Heart left ventricle (tissue), 16 donors: ENCODE measurements around the gene CLN6. TPM values are rescaled to one million over a fixed set of nuclear protein-coding genes. Genes with fewer than 3 reads are reported as not detected.

Experiments
- ATAC-seq, 4 donors: fragments of 200-7000 bp; cut with Tn5 transposase; one replicate each; pipeline ENCODE4 v1.9.1; 2020 to 2022; ENCODE audit warnings: moderate library complexity in 4 of 4, mild to moderate bottlenecking in 3 of 4, moderate number of reproducible peaks in 1 of 4
- DNase-seq, 5 donors: peaks; one replicate each; pipeline ENCODE4 v3.0.0-alpha.2; 2020
- H3K27ac ChIP-seq, 12 donors: fragments of 200-600 bp; sonication (generic) in 4 of 12; one replicate each; pipeline versions ENCODE4 v1.5.0 to v1.8.0; 2016 to 2022; ENCODE audit warnings: mild to moderate bottlenecking in 2 of 12
- H3K27me3 ChIP-seq, 9 donors: fragments of 200-600 bp; sonication (generic) in 2 of 9; one replicate each; pipeline versions ENCODE4 v1.5.1 to v1.8.0; 2016 to 2022; ENCODE audit warnings: mild to moderate bottlenecking in 3 of 9
- H3K36me3 ChIP-seq, 9 donors: fragments of 200-600 bp; sonication (generic) in 2 of 9; one replicate each; pipeline versions ENCODE4 v1.5.0 to v1.8.0; 2018 to 2022; ENCODE audit warnings: mild to moderate bottlenecking in 2 of 9
- H3K4me1 ChIP-seq, 12 donors: fragments of 200-600 bp; sonication (generic) in 4 of 12; one replicate each; pipeline versions ENCODE4 v1.5.0 to v1.8.0; 2016 to 2022; ENCODE audit warnings: mild to moderate bottlenecking in 3 of 12
- H3K4me3 ChIP-seq, 12 donors: fragments of 200-600 bp; sonication (generic) in 4 of 12; one replicate each; pipeline versions ENCODE4 v1.5.0 to v1.8.0; 2017 to 2022; ENCODE audit warnings: mild to moderate bottlenecking in 9 of 12, moderate library complexity in 4 of 12
- H3K9me3 ChIP-seq, 12 donors: fragments of 200-600 bp; sonication (generic) in 4 of 12; one replicate each; pipeline versions ENCODE4 v1.5.0 to v1.8.0; 2016 to 2022; ENCODE audit warnings: mild to moderate bottlenecking in 1 of 12
- POLR2A ChIP-seq, 2 donors: fragments of 450-650 bp; IDR thresholded peaks; one replicate each; pipeline ENCODE4 v1.6.1; 2017; ENCODE audit warnings: antibody characterized with exemption in 2 of 2, mild to moderate bottlenecking in 2 of 2, moderate library complexity in 2 of 2
- WGBS, 4 donors: extraction: QIAGEN DNeasy Blood & Tissue Kit in 2 of 4; methylation state at CpG; one replicate each; pipeline versions ENCODE4 v1.1.5 to v1.1.7; 2013 to 2018; 5-methylcytosine and 5-hydroxymethylcytosine counted together
- intact Hi-C, 10 donors: fragments of 100-400 bp; cut with DNase I; formaldehyde crosslinking; loops; one replicate each; pipeline versions ENCODE4 v1.11.1 to v1.14.2; 2022
- polyA plus RNA-seq, 2 donors: library from polyadenylated mRNA; stranded (reverse); fragments of 200-250 nt; gene quantifications; one replicate each; pipeline ENCODE4 v1.2.3, GENCODE V29; 2013
- total RNA-seq, 9 donors: library from RNA; depleted of rRNA in 2 of 9; stranded (reverse); fragments of >200 nt in 2 of 9; fragmentation: NEBNext Ultra II Directional in 3 of 9; extraction: Animal tissue kit (Norgen Biotek cat#: 25700) in 3 of 9; gene quantifications; one replicate each; pipeline versions ENCODE4 v1.1.0 to v1.2.4, GENCODE V29; 2016 to 2023
- TF ChIP-seq, protein P1 (sequence below), 12 donors: fragments of 200-600 bp; sonication (generic) in 4 of 12; IDR thresholded peaks; one replicate each; pipeline versions ENCODE4 v1.5.0 to v1.8.0; 2018 to 2022; ENCODE audit warnings: antibody characterized with exemption in 12 of 12, mild to moderate bottlenecking in 5 of 12
- donor health status: ischemic (EF 13 %, LVEDD 7.1; RV severe dilation, severe dysfunction).
- donor health status: healthy with polysubstance abuse.
- donor health status: DM: no; HTN: yes; CAD: no.
- donor health status: DM: no; HTN: no; CAD: no.
- donor health status: ischemic (EF 25% LVEDD 6.9; RV normal size, moderate dysfunction).
- donor health status: ischemic (EF 25% LVEDD 5.7; RV mildly dilated, moderate dysfunction).
- donor health status: healthy.
- donor health status: DM: yes; HTN: yes; CAD: no.
- donor health status: ischemic (EF 35%, LVEDD 5.7; RV mildly dilated, moderate dysfunction).
- donor health status: nonischemic (EF 11% LVEDD 7.7; RV severe dilation, severe dysfunction).
- donor health status: DM: yes; HTN: yes; CAD: no.
- donor health status: PGD.
- donor health status: ischemic (EF 29% LVEDD 5.4; RV normal size, mild dysfunction).
- donor health status: nonischemic (EF 23%, LVEDD 6.1; RV moderate dilation, normal function).

CLN6 gene
- total and polyA plus RNA-seq, 11 donors, result 5.6 to 24.1 (median 8.9) TPM

GRCh38 chr15:68261980-68262379 is 32.5 kb upstream of the CLN6 start:
- ATAC-seq, result no peak

DNA sequence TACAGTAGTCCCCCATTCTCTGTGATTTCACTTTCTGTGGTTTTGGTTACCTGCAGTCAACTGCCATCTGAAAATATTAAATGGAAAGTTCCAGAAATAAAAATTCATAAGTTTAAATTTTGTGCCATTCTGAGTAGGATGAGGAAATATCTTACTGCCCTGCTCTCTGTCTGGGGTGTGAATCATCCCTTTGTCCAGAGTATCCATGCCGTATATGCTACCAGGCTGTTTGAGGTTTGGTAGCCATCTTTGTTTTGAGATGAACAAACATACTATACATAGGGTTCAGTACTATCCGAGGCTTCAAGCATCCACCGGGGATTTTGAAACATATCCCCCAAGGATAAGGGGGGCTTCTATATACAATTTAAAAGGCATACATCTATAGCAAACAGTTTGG is 31.7 kb upstream of the CLN6 start:
- intact Hi-C loops, result no loop called here

More at GRCh38 chr15:68261980-68262379, 32.5 kb upstream of the CLN6 start:
- H3K36me3 ChIP-seq, result no peaks in the 10 kb centered on the region
- no peak for TF ChIP-seq POLR2A (IDR thresholded peaks at IDR 0.05)
- TF ChIP-seq, protein P1, sequence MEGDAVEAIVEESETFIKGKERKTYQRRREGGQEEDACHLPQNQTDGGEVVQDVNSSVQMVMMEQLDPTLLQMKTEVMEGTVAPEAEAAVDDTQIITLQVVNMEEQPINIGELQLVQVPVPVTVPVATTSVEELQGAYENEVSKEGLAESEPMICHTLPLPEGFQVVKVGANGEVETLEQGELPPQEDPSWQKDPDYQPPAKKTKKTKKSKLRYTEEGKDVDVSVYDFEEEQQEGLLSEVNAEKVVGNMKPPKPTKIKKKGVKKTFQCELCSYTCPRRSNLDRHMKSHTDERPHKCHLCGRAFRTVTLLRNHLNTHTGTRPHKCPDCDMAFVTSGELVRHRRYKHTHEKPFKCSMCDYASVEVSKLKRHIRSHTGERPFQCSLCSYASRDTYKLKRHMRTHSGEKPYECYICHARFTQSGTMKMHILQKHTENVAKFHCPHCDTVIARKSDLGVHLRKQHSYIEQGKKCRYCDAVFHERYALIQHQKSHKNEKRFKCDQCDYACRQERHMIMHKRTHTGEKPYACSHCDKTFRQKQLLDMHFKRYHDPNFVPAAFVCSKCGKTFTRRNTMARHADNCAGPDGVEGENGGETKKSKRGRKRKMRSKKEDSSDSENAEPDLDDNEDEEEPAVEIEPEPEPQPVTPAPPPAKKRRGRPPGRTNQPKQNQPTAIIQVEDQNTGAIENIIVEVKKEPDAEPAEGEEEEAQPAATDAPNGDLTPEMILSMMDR (IDR thresholded peaks at IDR 0.05), result no peak
- H3K4me3 ChIP-seq, result no peak overlapping the region
- H3K27me3 ChIP-seq, result peaks cover 0 to 9% (median 0%) of the 10 kb centered on the region in 9 donors
- intact Hi-C loops, result no loop called here
- no peak overlapping the region for H3K27ac ChIP-seq
- H3K9me3 ChIP-seq, result no peaks in the 10 kb centered on the region
- H3K4me1 ChIP-seq, result peaks cover 0 to 15% (median 5%) of the 10 kb centered on the region in 12 donors
- DNase-seq, result no peak
- 91 to 98% (median 96%) methylated on average over 3 of the region's 3 CpGs for WGBS, 4 donors

DNA sequence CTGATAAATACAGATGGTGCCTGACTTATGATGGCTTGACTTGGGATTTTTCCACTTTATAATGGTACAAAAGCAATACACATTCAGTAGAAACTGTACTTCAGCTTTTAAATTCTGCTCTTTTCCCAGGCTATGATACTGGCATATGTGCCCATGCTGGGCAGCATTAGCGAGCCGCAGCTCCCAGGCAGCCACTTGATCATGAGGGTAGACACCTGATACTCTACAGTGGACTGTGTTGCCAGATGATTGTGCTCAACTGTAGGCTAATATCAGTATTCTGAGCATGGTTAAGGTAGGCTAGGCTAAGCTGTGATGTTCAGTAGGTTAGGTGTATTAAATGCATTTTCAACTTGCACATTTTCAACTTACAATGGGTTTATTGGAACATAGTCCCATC is 30.4 kb upstream of the CLN6 start:
- ATAC-seq, result peak in 3 of 4 donors; percentile 12 to 68 (median 43)
- no peaks in the 10 kb centered on the region for H3K9me3 ChIP-seq
- H3K27ac ChIP-seq, result peak overlapping the region in 3 of 12 donors; percentile 8 to 60 (median 28)
- peaks cover 0 to 20% (median 5%) of the 10 kb centered on the region in 12 donors for H3K4me1 ChIP-seq
- intact Hi-C loops, result loop anchor here in 5 of 10 donors (5.0 to 10.0 kb wide), 4 partner anchors 37 to 297 kb away; no protein-coding TSS in a partner anchor
- TF ChIP-seq POLR2A (IDR thresholded peaks at IDR 0.05), result no peak
- TF ChIP-seq, protein P1 (IDR thresholded peaks at IDR 0.05), result no peak
- H3K4me3 ChIP-seq, result no peak overlapping the region
- 52 to 67% (median 56%) methylated on average over 2 of the region's 2 CpGs for WGBS, 4 donors
- peaks cover 0 to 8% (median 0%) of the 10 kb centered on the region in 9 donors for H3K27me3 ChIP-seq
- DNase-seq, result no peak
- H3K36me3 ChIP-seq, result no peaks in the 10 kb centered on the region

More for the DNA sequence above, 31.7 kb upstream of the CLN6 start:
- Histone ChIP-seq H3K4me1 (peaks cover 0 to 20% (median 5%) of the 10 kb centered on the region in 12 donors), H3K36me3 (no peaks in the 10 kb centered on the region), H3K4me3 (no peak overlapping the region), H3K9me3 (no peaks in the 10 kb centered on the region), H3K27ac (no peak overlapping the region), H3K27me3 (peaks cover 0 to 9% (median 0%) of the 10 kb centered on the region in 9 donors)
- 91 to 95% (median 93%) methylated on average over 3 of the region's 3 CpGs for WGBS, 4 donors
- ATAC-seq, result no peak
- TF ChIP-seq, protein P1 (IDR thresholded peaks at IDR 0.05), result no peak
- TF ChIP-seq POLR2A (IDR thresholded peaks at IDR 0.05), result no peak
- DNase-seq, result no peak

- ATAC-seq, result no peak
- intact Hi-C loops, result loop anchor here in 5 of 10 donors (5.0 to 10.0 kb wide), 4 partner anchors 39 to 299 kb away; no protein-coding TSS in a partner anchor
- 58 to 71% (median 63%) methylated on average over 4 of the region's 4 CpGs for WGBS, 4 donors
Observed at GRCh38 chr15:68258692-68259091, 29.2 kb upstream of the CLN6 start.

More at GRCh38 chr15:68258692-68259091, 29.2 kb upstream of the CLN6 start:
- TF ChIP-seq, protein P1 (IDR thresholded peaks at IDR 0.05), result no peak
- no peak for TF ChIP-seq POLR2A (IDR thresholded peaks at IDR 0.05)
- DNase-seq, result no peak
- H3K36me3 ChIP-seq, result no peaks in the 10 kb centered on the region
- no peaks in the 10 kb centered on the region for H3K9me3 ChIP-seq
- H3K4me1 ChIP-seq, result peaks cover 0 to 20% (median 5%) of the 10 kb centered on the region in 12 donors
- H3K27ac ChIP-seq, result peak overlapping the region in 3 of 12 donors; percentile 32 to 43 (median 33)
- H3K4me3 ChIP-seq, result no peak overlapping the region
- H3K27me3 ChIP-seq, result no peaks in the 10 kb centered on the region
